GM19452 (cell line): ENCODE results near the gene CBLC.

Experiments used
- ATAC-seq: cut with Tn5 transposase; IDR thresholded peaks from one replicate; pipeline ENCODE4 v1.9.1; 2021; ENCODE audit not compliant: unreplicated experiment

Gene CBLC

GRCh38 chr19:44777715-44778347 is at the start of gene CBLC:
TSS of gene CBLC (plus strand) at chr19:44777890. CDS start at chr19:44777932, 42 bp downstream.
- no peak for ATAC-seq

- ATAC-seq = no peak
Observed at GRCh38 chr19:44728178-44728577, 49.5 kb upstream of the CBLC start.

GRCh38 chr19:44729516-44730033 is 48.1 kb upstream of the CBLC start:
- ATAC-seq = no peak

GRCh38 chr19:44731081-44731480 is 46.6 kb upstream of the CBLC start:
- ATAC-seq = no peak

- no peak for ATAC-seq
Observed at GRCh38 chr19:44731622-44732021, 46.1 kb upstream of the CBLC start.

GRCh38 chr19:44732235-44733014 is 45.3 kb upstream of the CBLC start:
- no peak for ATAC-seq

GRCh38 chr19:44734357-44734756 is 43.3 kb upstream of the CBLC start:
- ATAC-seq = no peak

- no peak for ATAC-seq
Observed at GRCh38 chr19:44735011-44735410, 42.7 kb upstream of the CBLC start.

GRCh38 chr19:44737238-44738071 is 40.2 kb upstream of the CBLC start:
- ATAC-seq = no peak

GRCh38 chr19:44738136-44738535 is 39.6 kb upstream of the CBLC start:
- ATAC-seq = no peak

GRCh38 chr19:44738603-44739558 is 38.8 kb upstream of the CBLC start:
- no peak for ATAC-seq

GRCh38 chr19:44740351-44740824 is 37.3 kb upstream of the CBLC start:
- ATAC-seq = no peak

GRCh38 chr19:44741258-44741731 is 36.4 kb upstream of the CBLC start:
- ATAC-seq = no peak

GRCh38 chr19:44741841-44742329 is 35.8 kb upstream of the CBLC start:
- ATAC-seq = no peak

GRCh38 chr19:44742330-44743061 is 35.2 kb upstream of the CBLC start:
- no peak for ATAC-seq

- ATAC-seq = no peak
Observed at GRCh38 chr19:44744871-44745332, 32.8 kb upstream of the CBLC start.

GRCh38 chr19:44745341-44745831 is 32.3 kb upstream of the CBLC start:
- ATAC-seq = no peak

GRCh38 chr19:44745887-44746600 is 31.6 kb upstream of the CBLC start:
- ATAC-seq = no peak
